CD14-positive monocyte (primary cell): ENCODE data around the gene SMARCA4. TPM values are rescaled to one million over a fixed set of nuclear protein-coding genes. Genes with fewer than 3 reads are reported as not detected.

Source experiments
- DNase-seq, 3 donors: peaks; one replicate each; pipeline ENCODE4 v3.0.0-alpha.2; 2011 to 2022
- H2AFZ ChIP-seq: 2 replicates; pipeline ENCODE4 v1.6.0; 2012; ENCODE audit warnings: mild to moderate bottlenecking, low read depth, low read length, inconsistent platforms; ENCODE audit not compliant: insufficient read depth, poor library complexity, severe bottlenecking
- H3K27ac ChIP-seq, 2 donors: 1 replicate in 1 of 2; 2 replicates in 1 of 2; pipeline ENCODE4 v1.5.1; 2012 to 2013; ENCODE audit warnings: low read length in 2 of 2, control low read depth in 1 of 2, inconsistent platforms in 1 of 2, low read depth in 1 of 2, mild to moderate bottlenecking in 1 of 2
- H3K27me3 ChIP-seq, 2 donors: one replicate each; pipeline versions ENCODE4 v1.6.0 to v1.6.1; 2011 to 2013; ENCODE audit warnings: low read length in 2 of 2; ENCODE audit not compliant: control insufficient read depth in 2 of 2, insufficient read depth in 2 of 2
- H3K36me3 ChIP-seq, 2 donors: replicated peaks in 1 of 2; 1 replicate in 1 of 2; 2 replicates in 1 of 2; pipeline versions ENCODE4 v1.5.1 to v1.6.1; 2012 to 2013; ENCODE audit warnings: low read length in 2 of 2, control low read depth in 1 of 2, inconsistent platforms in 1 of 2, mild to moderate bottlenecking in 1 of 2; ENCODE audit not compliant: insufficient read depth in 2 of 2, control insufficient read depth in 1 of 2
- H3K4me1 ChIP-seq, 2 donors: 1 replicate in 1 of 2; 2 replicates in 1 of 2; pipeline versions ENCODE4 v1.5.1 to v1.6.1; 2012 to 2013; ENCODE audit warnings: low read length in 2 of 2, control low read depth in 1 of 2, inconsistent platforms in 1 of 2, mild to moderate bottlenecking in 1 of 2, moderate library complexity in 1 of 2; ENCODE audit not compliant: insufficient read depth in 2 of 2, control insufficient read depth in 1 of 2
- H3K4me2 ChIP-seq: replicated peaks from 2 replicates; pipeline ENCODE3; 2012; ENCODE audit warnings: low read length, moderate library complexity, mild to moderate bottlenecking; ENCODE audit not compliant: poor library complexity, severe bottlenecking; ENCODE audit errors: extremely low read depth
- H3K4me3 ChIP-seq, 3 experiments: fragments of 200-600 bp in 1 of 3; sonication (generic) in 1 of 3; replicated peaks in 1 of 3; 1 replicate in 2 of 3; 2 replicates in 1 of 3; pipeline ENCODE4 v1.5.1; 2011 to 2013; ENCODE audit warnings: low read length in 3 of 3, mild to moderate bottlenecking in 3 of 3, control low read depth in 2 of 3, low read depth in 2 of 3, inconsistent platforms in 1 of 3, moderate library complexity in 1 of 3
- H3K79me2 ChIP-seq: 2 replicates; pipeline ENCODE4 v1.6.0; 2012; ENCODE audit warnings: mild to moderate bottlenecking, control low read depth, inconsistent platforms, low read length, moderate library complexity; ENCODE audit not compliant: insufficient read depth
- H3K9ac ChIP-seq: 2 replicates; pipeline ENCODE4 v1.6.0; 2017; ENCODE audit warnings: low read length, mild to moderate bottlenecking; ENCODE audit not compliant: insufficient read depth, poor library complexity, severe bottlenecking
- H3K9me3 ChIP-seq, 2 donors: replicated peaks in 1 of 2; 1 replicate in 1 of 2; 2 replicates in 1 of 2; pipeline versions ENCODE4 v1.5.1 to v1.6.1; 2012 to 2013; ENCODE audit warnings: low read length in 2 of 2, control low read depth in 1 of 2; ENCODE audit not compliant: control insufficient read depth in 1 of 2, insufficient read depth in 1 of 2
- H4K20me1 ChIP-seq: 2 replicates; pipeline ENCODE4 v1.6.0; 2012; ENCODE audit warnings: mild to moderate bottlenecking, low read length, control low read depth, moderate library complexity; ENCODE audit not compliant: insufficient read depth
- H3K27ac Mint-ChIP-seq, 7 donors: one replicate each; pipeline ENCODE4 v1.8.0; 2020; ENCODE audit warnings: mild to moderate bottlenecking in 7 of 7, mixed read lengths in 7 of 7, moderate library complexity in 6 of 7, inconsistent platforms in 2 of 7
- H3K27me3 Mint-ChIP-seq, 3 donors: one replicate each; pipeline ENCODE4 v1.8.0; 2021 to 2022; ENCODE audit warnings: low read depth in 3 of 3, mild to moderate bottlenecking in 3 of 3, mixed read lengths in 3 of 3, moderate library complexity in 3 of 3, inconsistent platforms in 1 of 3
- H3K36me3 Mint-ChIP-seq, 2 donors: one replicate each; pipeline ENCODE4 v1.8.0; 2020; ENCODE audit warnings: mixed read lengths in 2 of 2, inconsistent platforms in 1 of 2, mild to moderate bottlenecking in 1 of 2
- H3K4me1 Mint-ChIP-seq: one replicate; pipeline ENCODE4 v1.8.0; 2020; ENCODE audit warnings: mild to moderate bottlenecking, mixed read lengths
- H3K4me3 Mint-ChIP-seq, 2 donors: one replicate each; pipeline ENCODE4 v1.8.0; 2020; ENCODE audit warnings: mild to moderate bottlenecking in 2 of 2, mixed read lengths in 2 of 2, moderate library complexity in 1 of 2
- H3K9me3 Mint-ChIP-seq, 7 donors: one replicate each; pipeline ENCODE4 v1.8.0; 2020 to 2022; ENCODE audit warnings: mixed read lengths in 7 of 7, mild to moderate bottlenecking in 6 of 7, moderate library complexity in 6 of 7, inconsistent platforms in 2 of 7
- CTCF ChIP-seq: fragments of 200-600 bp; IDR thresholded peaks from one replicate; pipeline ENCODE4 v1.8.0; 2022; ENCODE audit warnings: antibody characterized with exemption, mild to moderate bottlenecking
- WGBS: methylation state at CpG from one replicate; pipeline ENCODE4 v1.1.5; 2013; ENCODE audit warnings: missing lambda C conversion rate; ENCODE audit not compliant: insufficient coverage; 5-methylcytosine and 5-hydroxymethylcytosine counted together
- intact Hi-C, 2 donors: fragments of 100-400 bp; cut with micrococcal nuclease; formaldehyde crosslinking; loops; one replicate each; pipeline versions ENCODE4 v1.15.0 to v1.15.1; 2023
- polyA plus RNA-seq, 3 donors: library from polyadenylated mRNA; depleted of rRNA in 1 of 3; unstranded in 2 of 3; stranded (reverse) in 1 of 3; fragments of 300-500 nt in 2 of 3; fragments of >200 nt in 1 of 3; fragmentation: Illumina TruSeq in 2 of 3; gene quantifications; 1 replicate in 2 of 3; 2 replicates in 1 of 3; pipeline ENCODE4 v1.2.3, GENCODE V29; 2012 to 2021

Gene SMARCA4
- polyA plus RNA-seq, 3 donors: 5.1 to 53.3 (median 7.0) TPM

DNA sequence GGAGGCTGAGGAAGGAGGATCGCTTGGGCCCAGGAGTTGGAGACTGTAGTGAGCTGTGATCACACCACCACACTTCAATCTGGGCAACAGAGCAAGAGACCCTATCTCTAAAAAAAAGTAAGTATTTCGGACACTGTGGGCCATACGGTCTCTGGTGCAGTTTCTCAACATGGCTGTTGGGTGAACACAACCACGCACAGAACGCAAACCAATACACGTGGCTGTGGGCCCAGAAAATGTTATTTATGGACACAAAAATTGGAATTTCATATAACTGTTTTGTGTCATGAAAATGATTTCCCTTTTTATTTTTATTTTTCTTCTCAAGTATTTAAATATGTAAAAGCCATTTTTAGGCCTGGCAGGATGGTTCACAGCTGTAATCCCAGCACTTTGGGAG lies 147.9 kb downstream of the SMARCA4 start:
- no peaks in the 10 kb centered on the region for H3K4me1 Mint-ChIP-seq
- no CpG with 5 or more reads among the region's 6 CpGs for WGBS
- Histone ChIP-seq H3K36me3 (peaks cover 66 to 93% of the 10 kb centered on the region in 2 donors), H3K27ac (no peak overlapping the region), H3K4me1 (no peaks in the 10 kb centered on the region), H3K4me3 (no peak overlapping the region), H4K20me1 (no peaks in the 10 kb centered on the region), H3K4me2 (no peak overlapping the region), H3K27me3 (no peaks in the 10 kb centered on the region), H3K9ac (no peak overlapping the region), H3K79me2 (no peaks in the 10 kb centered on the region), H2AFZ (no peak overlapping the region), H3K9me3 (no peaks in the 10 kb centered on the region)
- no peak for TF ChIP-seq CTCF
- H3K27ac Mint-ChIP-seq: no peak overlapping the region
- H3K27me3 Mint-ChIP-seq: no peaks in the 10 kb centered on the region
- intact Hi-C loops: no loop called here
- no peak for DNase-seq
- H3K4me3 Mint-ChIP-seq: no peak overlapping the region
- H3K36me3 Mint-ChIP-seq: peaks cover 73 to 100% of the 10 kb centered on the region in 2 donors
- H3K9me3 Mint-ChIP-seq: no peaks in the 10 kb centered on the region

DNA sequence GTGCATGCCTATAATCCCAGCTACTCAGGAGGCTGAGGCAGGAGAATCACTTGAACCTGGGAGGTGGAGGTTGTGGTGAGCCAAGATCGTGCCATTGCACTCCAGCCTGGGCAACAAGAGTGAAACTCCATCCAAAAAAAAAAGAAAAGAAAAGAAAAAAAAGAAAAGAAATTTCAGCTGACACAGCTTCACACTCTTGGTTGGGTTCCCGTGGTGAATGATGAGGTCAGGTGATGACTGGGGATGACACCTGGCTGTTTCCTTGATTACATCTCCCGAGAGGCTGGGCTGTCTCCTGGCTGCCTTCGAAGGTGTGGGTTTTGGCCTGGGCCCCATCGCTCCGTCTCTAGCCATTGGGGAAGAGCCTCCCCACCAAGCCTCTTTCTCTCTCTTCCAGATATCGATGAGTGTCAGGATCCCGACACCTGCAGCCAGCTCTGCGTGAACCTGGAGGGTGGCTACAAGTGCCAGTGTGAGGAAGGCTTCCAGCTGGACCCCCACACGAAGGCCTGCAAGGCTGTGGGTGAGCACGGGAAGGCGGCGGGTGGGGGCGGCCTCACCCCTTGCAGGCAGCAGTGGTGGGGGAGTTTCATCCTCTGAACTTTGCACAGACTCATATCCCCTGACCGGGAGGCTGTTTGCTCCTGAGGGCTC lies 150.4 kb downstream of the SMARCA4 start:
- Histone ChIP-seq H3K79me2 (no peaks in the 10 kb centered on the region), H3K27me3 (no peaks in the 10 kb centered on the region), H3K4me3 (no peak overlapping the region), H3K9me3 (no peaks in the 10 kb centered on the region), H4K20me1 (no peaks in the 10 kb centered on the region), H3K4me1 (no peaks in the 10 kb centered on the region), H3K27ac (no peak overlapping the region), H3K36me3 (peaks cover 73 to 96% of the 10 kb centered on the region in 2 donors), H3K4me2 (no peak overlapping the region), H2AFZ (no peak overlapping the region), H3K9ac (no peak overlapping the region)
- no peaks in the 10 kb centered on the region for H3K9me3 Mint-ChIP-seq
- no peaks in the 10 kb centered on the region for H3K4me1 Mint-ChIP-seq
- WGBS: 94% methylated on average over 11 of the region's 15 CpGs
- H3K27ac Mint-ChIP-seq: peak overlapping the region in 1 of 7 donors; percentile 77
- no peak for DNase-seq
- no peaks in the 10 kb centered on the region for H3K27me3 Mint-ChIP-seq
- TF ChIP-seq CTCF: no peak
- peaks cover 74 to 100% of the 10 kb centered on the region in 2 donors for H3K36me3 Mint-ChIP-seq
- no peak overlapping the region for H3K4me3 Mint-ChIP-seq
- intact Hi-C loops: no loop called here
